ENCODE measurements around the gene CC2D2A. TPM values are rescaled to one million over a fixed set of nuclear protein-coding genes. Genes with fewer than 3 reads are reported as not detected.

The CC2D2A gene
- total and polyA plus RNA-seq, 9 of the 15 experiments (the other 6 are each of a cell fraction or from before 2014, with no cell fraction given), result 0.36 to 2.5 (median 1.6) TPM

- no peak for FAIRE-seq
These were observed 77.7 kb downstream of the CC2D2A start for GRCh38 chr4:15547392-15547791.

GRCh38 chr4:15550491-15550890, 80.8 kb downstream of the CC2D2A start:
- POLR2A ChIA-PET, result no interaction called here
- BruUV-seq (replicated peaks), result no TSS peak

More at GRCh38 chr4:15547392-15547791, 77.7 kb downstream of the CC2D2A start:
- WGBS (ENCODE audit: insufficient coverage, low coverage, missing lambda C conversion rate), result 32% methylated on average over 3 of the region's 3 CpGs
- no peak for TF ChIP-seq KDM1A (IDR thresholded peaks at IDR 0.05)
- TF ChIP-seq FIP1L1 (IDR thresholded peaks at IDR 0.05; ENCODE audit: low read depth, low read length, poor library complexity, severe bottlenecking), result no peak
- no peak for TF ChIP-seq POLR2AphosphoS2 (IDR thresholded peaks at IDR 0.05; ENCODE audit: low read length)
- ChIA-PET CTCF (ENCODE audit: low intra/inter-chr PET ratio) (no interaction called here), POLR2A (no interaction called here)
- no peaks in the 10 kb centered on the region for H3K79me2 ChIP-seq (ENCODE audit: control insufficient read depth, insufficient read depth, low read length)
- no peaks in the 10 kb centered on the region for H3K27me3 ChIP-seq (ENCODE audit: control insufficient read depth in 2 of 2, insufficient read depth in 2 of 2, low read length in 2 of 2)
- no TSS peak for BruUV-seq (replicated peaks)
- no peak overlapping the region for H3K27ac ChIP-seq (ENCODE audit: extremely low read depth, low read depth, low read length)
- no peaks in the 10 kb centered on the region for H3K9me1 ChIP-seq (ENCODE audit: control insufficient read depth, insufficient read depth, low read length)
- H3K4me1 ChIP-seq (replicated peaks in 1 of 2; ENCODE audit: control insufficient read depth in 2 of 2, insufficient read depth in 2 of 2, low read length in 2 of 2), result no peaks in the 10 kb centered on the region
- DNase-seq (ENCODE audit: extremely low read depth in 1 of 4, low spot score in 3 of 4) (no peak), ATAC-seq (no peak)
- H3K9me3 ChIP-seq (replicated peaks; ENCODE audit: control insufficient read depth, insufficient read depth, low read depth, low read length), result no peaks in the 10 kb centered on the region
- H3K9ac ChIP-seq (ENCODE audit: insufficient read depth in 1 of 2, low read depth in 2 of 2, low read length in 2 of 2), result no peak overlapping the region
- no peaks in the 10 kb centered on the region for H4K20me1 ChIP-seq (replicated peaks; ENCODE audit: control insufficient read depth, insufficient read depth, low read length)
- H3K4me2 ChIP-seq (ENCODE audit: insufficient read depth, low read length), result no peak overlapping the region
- in situ Hi-C loops (cut with MboI), result no loop called here
- H2AFZ ChIP-seq (ENCODE audit: low read depth, low read length), result no peak overlapping the region
- no peak overlapping the region for H3K4me3 ChIP-seq
- intact Hi-C loops (cut with micrococcal nuclease), result no loop called here
- no peaks in the 10 kb centered on the region for H3K36me3 ChIP-seq (ENCODE audit: control insufficient read depth, insufficient read depth, low read length)

More at GRCh38 chr4:15550491-15550890, 80.8 kb downstream of the CC2D2A start:
- H3K27ac ChIP-seq (ENCODE audit: extremely low read depth, low read depth, low read length), result no peak overlapping the region
- H3K9ac ChIP-seq (ENCODE audit: insufficient read depth in 1 of 2, low read depth in 2 of 2, low read length in 2 of 2), result no peak overlapping the region
- no peak overlapping the region for H3K4me3 ChIP-seq
- intact Hi-C loops (cut with micrococcal nuclease), result no loop called here
- H4K20me1 ChIP-seq (replicated peaks; ENCODE audit: control insufficient read depth, insufficient read depth, low read length), result no peaks in the 10 kb centered on the region
- no peaks in the 10 kb centered on the region for H3K36me3 ChIP-seq (ENCODE audit: control insufficient read depth, insufficient read depth, low read length)
- CTCF ChIA-PET (ENCODE audit: low intra/inter-chr PET ratio), result no interaction called here
- peak; percentile 75 for TF ChIP-seq FOXJ2 (tag; IDR thresholded peaks at IDR 0.05)
- TF ChIP-seq TBL1XR1 (IDR thresholded peaks at IDR 0.05; ENCODE audit: low read length in 2 of 2), result no peak
- TF ChIP-seq HMBOX1 (IDR thresholded peaks at IDR 0.05), result 0 out of 2 replicates have a peak, but pooled peaks have one; percentile 19
- peak; percentile 51 for TF ChIP-seq RFX1 (IDR thresholded peaks at IDR 0.05)
- no peak for TF ChIP-seq FOXA1 (IDR thresholded peaks at IDR 0.05; ENCODE audit: borderline replicate concordance)
- ATAC-seq (peak; percentile 29; the same call in 2 of the 3 replicates), FAIRE-seq (no peak), DNase-seq (ENCODE audit: extremely low read depth in 1 of 4, low spot score in 3 of 4) (no peak)
- no peaks in the 10 kb centered on the region for H3K27me3 ChIP-seq (ENCODE audit: control insufficient read depth in 2 of 2, insufficient read depth in 2 of 2, low read length in 2 of 2)
- no peak overlapping the region; the same call in 1 of the 2 replicates for H2AFZ ChIP-seq (ENCODE audit: low read depth, low read length)
- H3K79me2 ChIP-seq (ENCODE audit: control insufficient read depth, insufficient read depth, low read length), result no peaks in the 10 kb centered on the region
- no peaks in the 10 kb centered on the region for H3K4me1 ChIP-seq (replicated peaks in 1 of 2; ENCODE audit: control insufficient read depth in 2 of 2, insufficient read depth in 2 of 2, low read length in 2 of 2)
- in situ Hi-C loops (cut with MboI), result no loop called here
- H3K4me2 ChIP-seq (ENCODE audit: insufficient read depth, low read length), result no peak overlapping the region
- H3K9me3 ChIP-seq (replicated peaks; ENCODE audit: control insufficient read depth, insufficient read depth, low read depth, low read length), result no peaks in the 10 kb centered on the region
- 37% methylated on average over 3 of the region's 3 CpGs for WGBS (ENCODE audit: insufficient coverage, low coverage, missing lambda C conversion rate)
- H3K9me1 ChIP-seq (ENCODE audit: control insufficient read depth, insufficient read depth, low read length), result no peaks in the 10 kb centered on the region

Measured in K562 (cell line).